ELR (cell line): Measurements from ENCODE around the gene SYTL3.
"Not testable (repeated sequence)": the region's sequence is repeated elsewhere in the genome, so short reads cannot be mapped to it uniquely, and the experiment has no call there.

ENCODE experiments used
- DNase-seq: peaks from one replicate; pipeline ENCODE4 v3.0.0-alpha.2; 2015; ENCODE audit warnings: low read depth

The SYTL3 gene

DNA sequence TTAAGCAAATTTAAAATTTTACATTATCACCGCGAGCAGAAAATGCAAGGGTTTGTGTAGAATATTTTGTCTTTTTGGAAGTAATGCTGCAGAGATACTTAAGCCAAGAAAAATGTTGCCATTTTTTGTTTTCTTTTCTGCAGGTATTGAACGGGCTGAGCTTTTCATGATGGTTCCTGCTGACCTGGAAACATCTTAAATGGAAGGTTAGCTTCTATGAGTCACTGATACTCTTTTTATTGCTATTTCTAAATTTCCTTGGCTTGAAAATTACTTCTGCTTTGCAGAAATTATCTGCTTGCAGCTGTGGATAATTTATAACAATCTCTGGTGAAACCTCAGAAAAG, 12.7 kb downstream of the SYTL3 start:
- DNase-seq, result no peak

- DNase-seq, result no peak
Measured at GRCh38 chr6:158662954-158663624, 13.2 kb downstream of the SYTL3 start.

- no peak for DNase-seq
Measured at GRCh38 chr6:158663625-158664165, 13.8 kb downstream of the SYTL3 start.

GRCh38 chr6:158665332-158665731, 15.5 kb downstream of the SYTL3 start:
- DNase-seq, result no peak

- DNase-seq, result no peak
Measured at GRCh38 chr6:158666628-158667359, 16.9 kb downstream of the SYTL3 start.

DNA sequence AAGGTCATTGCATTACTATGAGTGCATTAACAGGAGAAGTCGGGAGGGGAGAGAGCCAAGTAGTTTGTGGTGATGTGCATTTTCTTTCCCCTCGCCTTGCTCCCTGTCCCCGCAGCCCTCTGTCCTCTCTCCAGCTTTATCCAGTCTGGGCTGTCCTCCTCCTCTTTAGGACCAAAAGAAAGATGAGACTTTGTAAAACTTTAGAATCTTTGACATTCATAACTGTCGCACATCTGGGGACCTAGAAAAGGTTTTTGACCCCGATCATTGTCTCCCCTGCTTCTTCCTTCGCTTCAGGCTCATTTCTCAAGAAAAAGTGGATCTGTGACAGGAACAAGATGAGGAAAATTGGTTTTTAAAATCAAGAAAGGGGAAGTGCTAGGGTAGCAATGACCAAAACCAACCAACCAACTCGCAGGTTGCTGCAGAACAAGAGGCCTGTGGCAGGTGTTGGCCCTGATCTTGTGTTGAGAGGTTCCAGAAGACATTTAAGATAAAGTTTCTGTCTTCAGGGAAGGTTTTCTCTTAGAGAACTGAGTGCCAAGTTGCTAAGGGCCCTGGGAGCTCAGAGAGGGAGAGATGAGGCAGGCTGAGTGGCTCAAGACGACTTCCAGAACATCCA, 17.6 kb downstream of the SYTL3 start:
- no peak for DNase-seq

DNA sequence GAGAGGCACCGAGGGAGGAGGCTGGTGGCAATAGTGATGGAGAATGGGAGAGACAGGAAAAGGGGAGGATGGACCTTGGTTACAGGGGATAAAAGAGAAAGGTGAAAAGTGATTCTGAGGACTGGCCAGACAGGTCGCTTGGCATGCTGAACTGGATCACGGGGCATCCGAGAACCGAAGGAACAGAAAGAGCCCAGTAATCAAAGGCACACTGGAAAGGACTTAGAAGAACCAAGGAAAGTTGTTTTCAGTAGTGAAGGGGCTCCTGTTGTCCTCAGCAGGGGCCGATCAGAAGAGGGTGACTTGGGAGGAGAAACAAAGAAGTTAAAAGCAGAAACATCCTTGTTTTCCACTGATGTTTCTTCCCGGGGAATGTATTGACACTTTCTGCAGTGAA, 18.9 kb downstream of the SYTL3 start:
- DNase-seq, result no peak

GRCh38 chr6:158669145-158670035, 19.5 kb downstream of the SYTL3 start:
- peak; percentile 67 for DNase-seq

GRCh38 chr6:158672119-158672518, 22.3 kb downstream of the SYTL3 start:
- DNase-seq, result not testable (repeated sequence)

- DNase-seq, result no peak
Measured at GRCh38 chr6:158672726-158673125, 22.9 kb downstream of the SYTL3 start.

- no peak for DNase-seq
Measured at GRCh38 chr6:158674342-158675131, 24.7 kb downstream of the SYTL3 start.

- DNase-seq, result not testable (repeated sequence)
Measured at GRCh38 chr6:158677094-158677493, 27.2 kb downstream of the SYTL3 start.

DNA sequence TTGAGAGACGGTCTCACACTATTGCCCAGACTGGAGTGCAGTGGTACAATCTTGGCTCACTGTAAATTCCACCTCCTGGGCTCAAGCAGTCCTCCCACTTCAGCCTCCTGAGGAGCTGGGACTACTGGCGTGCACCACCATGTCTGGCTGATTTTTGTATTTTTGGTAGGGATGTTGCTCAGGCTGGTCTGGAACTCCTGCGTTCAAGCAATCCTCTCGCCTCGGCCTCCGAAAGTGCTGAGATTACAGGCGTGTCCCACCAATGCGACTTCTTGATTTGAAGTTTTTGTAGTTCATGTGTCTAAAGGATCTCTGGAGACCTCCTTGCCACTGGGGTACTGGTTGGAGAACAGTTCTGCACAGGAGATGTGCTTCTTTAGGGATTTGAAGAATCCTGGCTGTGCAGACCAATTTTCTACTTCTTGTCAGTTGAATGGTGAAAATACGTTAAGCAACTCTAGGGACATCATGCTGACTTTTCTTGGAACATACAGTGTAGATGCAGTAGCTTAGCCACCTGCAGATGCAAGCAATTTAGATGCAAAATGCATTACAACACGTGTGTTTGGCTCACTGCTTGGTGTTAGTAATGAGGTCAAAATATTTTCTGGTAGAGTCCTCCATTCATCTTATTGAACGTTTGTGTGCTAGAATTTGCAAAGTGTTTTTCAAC, 28.2 kb downstream of the SYTL3 start:
- no peak for DNase-seq

DNA sequence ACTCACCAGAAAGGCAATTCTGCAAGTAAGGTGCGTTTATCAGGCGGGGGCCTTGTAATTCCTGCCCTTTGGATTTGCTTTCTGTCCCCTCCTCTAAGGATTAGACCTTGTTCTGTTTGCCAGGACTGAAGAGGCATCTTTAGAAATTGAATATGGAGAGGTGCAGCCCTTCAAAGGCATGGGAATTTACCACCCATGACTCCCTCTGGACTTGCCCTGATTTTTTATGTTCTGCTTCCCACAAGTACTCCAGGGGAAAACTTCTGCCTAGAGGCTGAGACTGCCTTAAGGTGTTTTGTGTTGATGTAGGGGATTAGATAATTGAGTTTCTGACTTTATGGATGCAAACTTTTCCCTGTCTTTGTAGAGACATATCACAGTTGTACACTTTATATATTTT, 30.2 kb downstream of the SYTL3 start:
- no peak for DNase-seq

DNA sequence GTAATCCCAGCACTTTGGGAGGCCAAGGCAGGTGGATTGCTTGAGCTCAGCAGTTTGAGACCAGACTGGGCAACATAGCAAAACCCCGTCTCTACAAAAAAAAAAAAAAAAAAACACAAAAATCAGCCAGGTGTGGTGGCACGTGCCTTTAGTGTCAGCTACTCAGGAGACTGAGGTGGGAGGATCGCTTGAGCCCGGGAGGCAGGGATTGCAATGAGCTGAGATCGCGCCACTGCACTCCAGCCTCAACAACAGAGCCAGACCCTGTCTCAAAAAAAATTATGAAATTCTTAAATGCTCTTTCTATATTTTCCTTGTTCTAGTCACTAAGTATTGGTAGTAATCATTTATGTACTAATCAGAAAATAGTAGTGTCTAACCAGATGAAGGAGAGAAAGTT, 30.6 kb downstream of the SYTL3 start:
- no peak for DNase-seq

GRCh38 chr6:158684311-158684710, 34.5 kb downstream of the SYTL3 start:
- no peak for DNase-seq

GRCh38 chr6:158684745-158685324, 35.0 kb downstream of the SYTL3 start:
- no peak for DNase-seq

- DNase-seq, result no peak
Measured at GRCh38 chr6:158686311-158686710, 36.5 kb downstream of the SYTL3 start.

- DNase-seq, result no peak
Measured at GRCh38 chr6:158686791-158687381, 37.0 kb downstream of the SYTL3 start.

DNA sequence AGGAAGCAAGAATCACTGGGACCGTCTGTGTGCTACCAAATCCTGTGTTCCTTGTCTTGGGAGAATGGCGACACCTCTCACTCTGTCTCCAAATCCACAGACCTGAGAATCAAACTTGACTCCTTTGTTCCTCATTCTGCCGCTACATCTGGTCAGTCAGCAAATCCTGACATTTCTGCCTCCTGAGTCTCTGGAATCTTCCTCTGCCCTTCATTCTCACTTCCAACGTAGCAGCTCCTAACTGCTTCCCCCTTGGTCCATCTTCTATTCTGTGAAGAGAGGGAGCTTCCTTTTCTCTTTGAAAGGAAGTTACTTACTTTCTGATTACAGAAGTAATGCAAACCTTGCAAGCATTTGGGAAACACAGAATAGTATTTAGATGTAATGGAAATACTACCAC, 37.7 kb downstream of the SYTL3 start:
- no peak for DNase-seq
